Jurkat, Clone E6-1 (cell line): ENCODE results near the gene GTF2H2C_2.
"Not testable (repeated sequence)": the region's sequence is repeated elsewhere in the genome, so short reads cannot be mapped to it uniquely, and the experiment has no call there.

ENCODE experiments used
- DNase-seq: peaks from one replicate; pipeline ENCODE4 v3.0.0-alpha.2; 2011; ENCODE audit warnings: low read depth, low spot score
- H3K4me3 ChIP-seq: 2 replicates; pipeline ENCODE4 v1.5.1; 2011; ENCODE audit warnings: mild to moderate bottlenecking, low read length, control low read depth, moderate library complexity

Gene GTF2H2C_2

DNA sequence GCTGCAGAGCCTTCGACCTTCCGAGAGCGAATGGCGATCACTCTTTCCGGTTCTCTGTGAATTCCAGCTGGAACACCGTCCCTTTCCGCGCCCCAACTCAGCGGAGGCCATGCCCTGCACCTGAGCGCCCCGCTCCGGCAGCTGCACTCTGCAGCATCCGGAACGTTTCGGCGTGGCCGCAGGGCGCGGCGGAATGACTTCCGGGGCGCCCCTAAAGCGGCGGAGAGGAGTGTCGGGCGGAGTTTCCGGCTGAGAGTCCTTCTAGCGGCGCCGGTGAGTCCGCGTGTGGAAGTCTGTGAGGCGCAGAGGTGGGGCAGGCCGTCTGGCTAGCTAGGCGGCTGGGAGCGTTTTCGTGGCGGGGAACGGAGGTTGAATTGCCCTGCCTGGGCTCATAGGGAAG lies at the start of gene GTF2H2C_2:
TSS of gene GTF2H2C_2 (plus strand) at position 252 of the 400 bp plus-strand sequence.
- DNase-seq, H3K4me3 ChIP-seq: not testable (repeated sequence)

GRCh38 chr5:70400984-70401686 lies 14.0 kb upstream of the GTF2H2C_2 start:
- DNase-seq = peak; percentile 73

DNA sequence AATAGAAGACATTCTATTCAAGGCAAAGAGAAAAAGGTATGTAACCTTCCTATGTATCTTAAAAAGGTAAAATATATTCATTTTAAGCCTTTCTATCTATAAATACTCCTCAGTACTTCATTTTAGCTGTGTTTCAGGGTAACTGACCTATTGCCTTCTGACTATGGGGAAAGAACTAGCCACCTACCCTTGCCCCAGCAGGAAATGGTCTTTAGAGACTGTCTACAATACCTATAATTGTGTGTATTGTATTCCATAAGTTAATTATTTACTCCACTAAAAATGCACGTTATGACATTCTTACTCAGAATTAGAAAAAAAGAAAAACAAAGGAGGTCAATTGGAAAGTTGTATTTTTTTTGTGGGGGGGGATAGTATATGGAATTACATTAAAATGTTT lies 6.2 kb downstream of the GTF2H2C_2 start:
- not testable (repeated sequence) for DNase-seq, H3K4me3 ChIP-seq

More at GRCh38 chr5:70400984-70401686, 14.0 kb upstream of the GTF2H2C_2 start:
- H3K4me3 ChIP-seq = peak overlapping the region; percentile 54

DNA sequence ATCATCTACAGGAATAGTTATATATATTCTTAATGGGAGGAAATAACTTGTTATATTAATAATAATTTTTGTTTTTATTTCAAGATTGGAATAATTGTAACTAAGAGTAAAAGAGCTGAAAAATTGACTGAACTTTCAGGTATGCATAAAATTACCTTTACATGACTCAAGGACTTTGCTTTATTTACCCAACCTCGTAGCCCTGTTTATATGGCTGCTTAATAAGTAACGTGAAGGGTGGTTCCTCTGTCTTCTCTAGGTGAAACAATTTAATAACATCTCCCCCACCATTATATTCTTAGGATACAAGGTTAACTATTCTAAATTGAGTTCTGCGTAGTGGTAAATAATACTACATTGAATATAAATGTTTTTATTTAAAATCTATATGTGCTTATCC lies 8.0 kb downstream of the GTF2H2C_2 start:
- DNase-seq, H3K4me3 ChIP-seq: not testable (repeated sequence)

DNA sequence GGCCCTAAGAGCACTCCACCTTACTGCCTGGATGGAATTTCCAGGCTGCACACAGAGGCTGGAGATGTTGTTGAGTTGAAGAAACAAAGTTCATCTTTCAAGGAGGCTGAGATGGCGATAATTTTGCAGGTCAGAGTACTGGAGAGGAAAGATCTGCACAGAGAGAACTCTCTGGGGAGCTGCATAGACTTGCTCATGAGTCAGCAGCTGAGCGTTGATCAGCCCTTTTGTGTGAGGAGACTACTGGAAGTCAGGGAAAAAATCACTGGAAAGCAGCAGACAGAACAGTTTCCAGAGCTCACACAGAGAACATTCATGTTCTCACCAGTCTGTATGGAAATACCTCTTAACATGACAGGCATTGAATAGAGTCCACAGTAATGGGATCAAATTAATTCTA lies 23.4 kb downstream of the GTF2H2C_2 start:
- not testable (repeated sequence) for DNase-seq, H3K4me3 ChIP-seq

GRCh38 chr5:70449565-70449964 lies 34.4 kb downstream of the GTF2H2C_2 start:
- DNase-seq, H3K4me3 ChIP-seq: not testable (repeated sequence)

GRCh38 chr5:70451249-70451984 lies 36.2 kb downstream of the GTF2H2C_2 start:
- not testable (repeated sequence) for DNase-seq, H3K4me3 ChIP-seq

DNA sequence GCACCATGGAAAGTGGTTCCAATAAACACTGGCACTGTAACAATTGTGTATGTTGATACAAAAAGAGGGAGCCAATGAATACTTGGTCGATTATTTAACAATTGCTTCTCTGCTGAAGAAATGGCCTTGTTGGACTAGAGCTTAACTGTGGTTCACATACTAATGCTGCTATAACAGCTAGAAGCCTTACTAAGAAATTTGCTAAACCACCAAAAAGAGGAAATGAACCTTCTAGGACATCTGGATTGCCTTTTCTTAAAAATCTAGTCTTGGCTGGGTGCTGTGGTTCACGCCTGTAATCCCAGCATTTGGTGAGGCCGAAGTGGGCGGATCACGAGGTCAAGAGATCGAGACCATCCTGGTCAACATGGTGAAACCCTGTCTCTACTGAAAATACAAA lies 41.9 kb downstream of the GTF2H2C_2 start:
- not testable (repeated sequence) for DNase-seq, H3K4me3 ChIP-seq

- H3K4me3 ChIP-seq, DNase-seq: not testable (repeated sequence)
Measured at GRCh38 chr5:70459188-70459587, 44.0 kb downstream of the GTF2H2C_2 start.

DNA sequence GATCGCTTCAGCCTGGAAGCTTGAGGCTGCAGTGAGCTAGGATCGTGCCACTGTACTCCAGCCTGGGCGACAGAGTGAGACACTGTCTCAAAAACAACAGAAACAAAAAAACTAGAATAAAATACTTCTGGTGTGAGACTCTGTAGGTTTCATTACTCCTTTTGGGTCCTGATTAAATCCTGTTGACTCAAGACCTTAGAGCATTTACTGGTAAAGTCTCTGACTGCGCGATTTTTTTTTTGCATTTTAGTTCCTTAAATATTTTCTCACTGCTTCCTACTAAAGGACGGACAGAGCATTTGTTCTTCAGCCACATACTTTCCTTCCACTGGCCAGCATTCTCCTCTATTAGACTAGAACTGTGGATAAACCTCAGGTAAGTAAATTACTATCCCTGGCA lies 46.8 kb downstream of the GTF2H2C_2 start:
- not testable (repeated sequence) for DNase-seq, H3K4me3 ChIP-seq

- DNase-seq, H3K4me3 ChIP-seq: not testable (repeated sequence)
Measured at GRCh38 chr5:70464019-70464637, 49.0 kb downstream of the GTF2H2C_2 start.

- not testable (repeated sequence) for H3K4me3 ChIP-seq
Measured at GRCh38 chr5:70469926-70470509, 54.9 kb downstream of the GTF2H2C_2 start.

More at GRCh38 chr5:70469926-70470509, 54.9 kb downstream of the GTF2H2C_2 start:
- DNase-seq = not testable (repeated sequence)
